HFFc6 (cell line): ENCODE results near the gene MAPK12. TPM values are rescaled to one million over a fixed set of nuclear protein-coding genes. Genes with fewer than 3 reads are reported as not detected.

ENCODE experiments used
- DNase-seq: peaks from one replicate; pipeline ENCODE4 v3.0.0-alpha.2; 2018
- H3K27ac Mint-ChIP-seq: 2 replicates; pipeline ENCODE4 v1.8.0; 2020; ENCODE audit warnings: mild to moderate bottlenecking, mixed read lengths
- H3K27me3 Mint-ChIP-seq: 2 replicates; pipeline ENCODE4 v1.8.0; 2021; ENCODE audit warnings: mild to moderate bottlenecking, moderate library complexity, mixed read lengths; ENCODE audit not compliant: insufficient read depth
- H3K36me3 Mint-ChIP-seq: 2 replicates; pipeline ENCODE4 v1.8.0; 2021; ENCODE audit warnings: low read depth, mixed read lengths
- H3K4me1 Mint-ChIP-seq: 2 replicates; pipeline ENCODE4 v1.8.0; 2020; ENCODE audit warnings: low read depth, mixed read lengths
- H3K4me3 Mint-ChIP-seq: 2 replicates; pipeline ENCODE4 v1.8.0; 2020; ENCODE audit warnings: mild to moderate bottlenecking, moderate library complexity, mixed read lengths
- H3K9me3 Mint-ChIP-seq: 2 replicates; pipeline ENCODE4 v1.8.0; 2020; ENCODE audit warnings: mild to moderate bottlenecking, mixed read lengths
- CTCF ChIP-seq: fragments of 200-600 bp; sonication (generic); IDR thresholded peaks from 2 replicates; pipeline ENCODE4 v1.5.0; 2021; ENCODE audit warnings: antibody characterized with exemption, mild to moderate bottlenecking
- total RNA-seq, 6 experiments: library from RNA; stranded (reverse); fragmentation: NEBNext Ultra II Directional; extraction: Animal tissue kit (Norgen Biotek cat#: 25700); gene quantifications; 2 replicates in 1 of 6; 3 replicates in 5 of 6; pipeline ENCODE4 v1.2.3, GENCODE V29; 2021

Gene MAPK12
- total RNA-seq, 6 experiments from 2014 or later, result 31.4 to 39.5 (median 34.1) TPM

- no peaks in the 10 kb centered on the region for H3K9me3 Mint-ChIP-seq
Observed at GRCh38 chr22:50304528-50305392, 43.3 kb upstream of the MAPK12 start.

GRCh38 chr22:50303848-50304527, 42.5 kb upstream of the MAPK12 start:
- Mint-ChIP-seq H3K4me1 (peaks cover 54% of the 10 kb centered on the region), H3K4me3 (peak overlapping the region; percentile 92), H3K9me3 (no peaks in the 10 kb centered on the region), H3K27ac (peak overlapping the region; percentile 93), H3K36me3 (no peaks in the 10 kb centered on the region), H3K27me3 (peaks cover 4% of the 10 kb centered on the region)
- peak; percentile 28; the same call in 1 of the 2 replicates for TF ChIP-seq CTCF
- DNase-seq, result peak; percentile 21

More at GRCh38 chr22:50304528-50305392, 43.3 kb upstream of the MAPK12 start:
- H3K27ac Mint-ChIP-seq, result peak overlapping the region; percentile 93
- peaks cover 4% of the 10 kb centered on the region for H3K27me3 Mint-ChIP-seq
- DNase-seq, result no peak
- TF ChIP-seq CTCF, result no peak
- peaks cover 57% of the 10 kb centered on the region for H3K4me1 Mint-ChIP-seq
- no peaks in the 10 kb centered on the region for H3K36me3 Mint-ChIP-seq
- peak overlapping the region; percentile 92 for H3K4me3 Mint-ChIP-seq

- Mint-ChIP-seq H3K36me3 (no peaks in the 10 kb centered on the region), H3K27me3 (peaks cover 4% of the 10 kb centered on the region), H3K27ac (peak overlapping the region; percentile 93), H3K9me3 (no peaks in the 10 kb centered on the region), H3K4me3 (peak overlapping the region; percentile 92; the same call in 1 of the 2 replicates), H3K4me1 (peaks cover 49% of the 10 kb centered on the region)
- no peak for DNase-seq
- TF ChIP-seq CTCF, result no peak
Observed at GRCh38 chr22:50303515-50303847, 42.0 kb upstream of the MAPK12 start.

- peaks cover 52% of the 10 kb centered on the region for H3K4me1 Mint-ChIP-seq
- peaks cover 5% of the 10 kb centered on the region for H3K27me3 Mint-ChIP-seq
- peak overlapping the region; percentile 42 for H3K4me3 Mint-ChIP-seq
- H3K27ac Mint-ChIP-seq, result peak overlapping the region; percentile 93
- no peak for DNase-seq
- H3K36me3 Mint-ChIP-seq, result no peaks in the 10 kb centered on the region
- no peak for TF ChIP-seq CTCF
- no peaks in the 10 kb centered on the region for H3K9me3 Mint-ChIP-seq
Observed at GRCh38 chr22:50302564-50302963, 41.1 kb upstream of the MAPK12 start.

GRCh38 chr22:50302041-50302541, 40.6 kb upstream of the MAPK12 start:
- peaks cover 5% of the 10 kb centered on the region for H3K27me3 Mint-ChIP-seq
- TF ChIP-seq CTCF, result no peak
- H3K4me3 Mint-ChIP-seq, result peak overlapping the region; percentile 65
- peaks cover 56% of the 10 kb centered on the region for H3K4me1 Mint-ChIP-seq
- no peaks in the 10 kb centered on the region for H3K36me3 Mint-ChIP-seq
- H3K9me3 Mint-ChIP-seq, result no peaks in the 10 kb centered on the region
- peak overlapping the region; percentile 93 for H3K27ac Mint-ChIP-seq
- no peak for DNase-seq
